HepG2 (cell line): ENCODE measurements around the gene MMP28.
A peak's percentile ranks its signal among the peaks of the same experiment; 100 is the strongest.

ENCODE experiments used
- BRCA1 ChIP-seq: sonication (generic); formaldehyde crosslinking; IDR thresholded peaks from 2 replicates; pipeline ENCODE4 v1.4.0; 2020; ENCODE audit warnings: missing genetic modification reagents
- CREB1 ChIP-seq, 2 experiments: fragments of 450-650 bp in 1 of 2; IDR thresholded peaks; 2 replicates each; pipeline ENCODE4 v1.6.1; 2016 to 2017; ENCODE audit warnings: control low read depth in 1 of 2, mild to moderate bottlenecking in 1 of 2, missing compliant biosample characterization in 1 of 2, missing genetic modification characterization in 1 of 2
- DPF2 ChIP-seq: sonication (generic); formaldehyde crosslinking; IDR thresholded peaks from 2 replicates; pipeline ENCODE4 v1.4.0; 2020; ENCODE audit warnings: mild to moderate bottlenecking, low read depth, missing genetic modification reagents, borderline replicate concordance
- ELF1 ChIP-seq: sonication (generic); formaldehyde crosslinking; IDR thresholded peaks from 2 replicates; pipeline ENCODE4 v1.4.0; 2020; ENCODE audit warnings: missing genetic modification reagents
- ELF4 ChIP-seq: sonication (generic); formaldehyde crosslinking; IDR thresholded peaks from 2 replicates; pipeline ENCODE4 v1.5.0; 2020; ENCODE audit warnings: missing genetic modification reagents, mild to moderate bottlenecking, moderate library complexity, borderline replicate concordance
- FOXM1 ChIP-seq: sonication (generic); formaldehyde crosslinking; IDR thresholded peaks from 2 replicates; pipeline ENCODE4 v1.5.0; 2020; ENCODE audit warnings: missing genetic modification reagents
- SKI ChIP-seq: fragments of 450-650 bp; IDR thresholded peaks from one replicate; pipeline ENCODE4 v1.6.1; 2018; ENCODE audit warnings: mild to moderate bottlenecking; ENCODE audit not compliant: partially characterized antibody
- SMAD3 ChIP-seq: sonication (generic); formaldehyde crosslinking; IDR thresholded peaks from 2 replicates; pipeline ENCODE4 v1.4.0; 2020; ENCODE audit warnings: missing genetic modification reagents
- ZNF557 ChIP-seq: sonication (generic); formaldehyde crosslinking; IDR thresholded peaks from 2 replicates; pipeline ENCODE4 v1.4.0; 2020; ENCODE audit warnings: missing genetic modification reagents
- ZNF75D ChIP-seq: sonication (generic); formaldehyde crosslinking; IDR thresholded peaks from 2 replicates; pipeline ENCODE4 v1.8.1; 2023; ENCODE audit warnings: missing genetic modification reagents, mild to moderate bottlenecking, borderline replicate concordance
- TF ChIP-seq, protein P1 (sequence below): IDR thresholded peaks from 2 replicates; pipeline ENCODE4 v1.6.1; 2012; ENCODE audit warnings: low read length, improper control_type of control experiment
- TF ChIP-seq, protein P2 (sequence below): sonication (generic); formaldehyde crosslinking; IDR thresholded peaks from 2 replicates; pipeline ENCODE4 v1.5.0; 2020; ENCODE audit warnings: mild to moderate bottlenecking, missing genetic modification reagents, borderline replicate concordance

DNA sequence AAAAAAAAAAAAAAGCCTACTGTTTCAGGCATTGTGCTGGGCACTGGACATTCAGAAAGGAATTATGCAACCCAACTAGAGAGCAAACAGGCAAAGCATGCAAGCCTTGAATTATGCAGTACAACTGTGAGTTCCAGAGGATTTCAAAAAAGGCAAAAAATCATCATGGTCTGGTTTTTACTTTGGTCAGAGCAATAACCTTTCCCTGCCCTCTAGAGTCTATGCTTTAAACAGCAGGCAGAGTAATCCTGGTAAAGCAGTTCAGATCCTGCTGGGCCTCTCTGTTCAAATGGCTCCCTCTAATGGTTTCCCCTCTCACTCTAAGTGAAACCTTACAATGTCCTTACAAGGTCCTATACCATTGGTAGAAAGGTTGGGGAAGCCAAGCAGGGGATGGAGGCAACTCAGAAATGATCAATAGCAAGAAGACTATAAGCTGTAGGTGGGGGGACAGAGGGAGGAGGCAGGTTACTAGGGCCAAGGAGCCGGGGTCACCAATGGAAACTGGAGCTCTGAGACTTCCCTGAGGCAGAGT, 9.3 kb upstream of the MMP28 start:
- TF ChIP-seq CREB1 (IDR thresholded peaks at IDR 0.05) (no peak), CREB1 (CRISPR knock-in tag; IDR thresholded peaks at IDR 0.05) (peak; percentile 50; the same call in 1 of the 2 replicates), ELF1 (CRISPR knock-in tag) (no peak), SKI (no peak), SMAD3 (CRISPR knock-in tag) (no peak), BRCA1 (no peak), FOXM1 (CRISPR knock-in tag) (no peak), ZNF75D (no peak), ZNF557 (no peak), DPF2 (CRISPR knock-in tag) (no peak), ELF4 (CRISPR knock-in tag) (no peak)
- TF ChIP-seq, protein P1, sequence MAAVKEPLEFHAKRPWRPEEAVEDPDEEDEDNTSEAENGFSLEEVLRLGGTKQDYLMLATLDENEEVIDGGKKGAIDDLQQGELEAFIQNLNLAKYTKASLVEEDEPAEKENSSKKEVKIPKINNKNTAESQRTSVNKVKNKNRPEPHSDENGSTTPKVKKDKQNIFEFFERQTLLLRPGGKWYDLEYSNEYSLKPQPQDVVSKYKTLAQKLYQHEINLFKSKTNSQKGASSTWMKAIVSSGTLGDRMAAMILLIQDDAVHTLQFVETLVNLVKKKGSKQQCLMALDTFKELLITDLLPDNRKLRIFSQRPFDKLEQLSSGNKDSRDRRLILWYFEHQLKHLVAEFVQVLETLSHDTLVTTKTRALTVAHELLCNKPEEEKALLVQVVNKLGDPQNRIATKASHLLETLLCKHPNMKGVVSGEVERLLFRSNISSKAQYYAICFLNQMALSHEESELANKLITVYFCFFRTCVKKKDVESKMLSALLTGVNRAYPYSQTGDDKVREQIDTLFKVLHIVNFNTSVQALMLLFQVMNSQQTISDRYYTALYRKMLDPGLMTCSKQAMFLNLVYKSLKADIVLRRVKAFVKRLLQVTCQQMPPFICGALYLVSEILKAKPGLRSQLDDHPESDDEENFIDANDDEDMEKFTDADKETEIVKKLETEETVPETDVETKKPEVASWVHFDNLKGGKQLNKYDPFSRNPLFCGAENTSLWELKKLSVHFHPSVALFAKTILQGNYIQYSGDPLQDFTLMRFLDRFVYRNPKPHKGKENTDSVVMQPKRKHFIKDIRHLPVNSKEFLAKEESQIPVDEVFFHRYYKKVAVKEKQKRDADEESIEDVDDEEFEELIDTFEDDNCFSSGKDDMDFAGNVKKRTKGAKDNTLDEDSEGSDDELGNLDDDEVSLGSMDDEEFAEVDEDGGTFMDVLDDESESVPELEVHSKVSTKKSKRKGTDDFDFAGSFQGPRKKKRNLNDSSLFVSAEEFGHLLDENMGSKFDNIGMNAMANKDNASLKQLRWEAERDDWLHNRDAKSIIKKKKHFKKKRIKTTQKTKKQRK, result no peak
- TF ChIP-seq, protein P2, sequence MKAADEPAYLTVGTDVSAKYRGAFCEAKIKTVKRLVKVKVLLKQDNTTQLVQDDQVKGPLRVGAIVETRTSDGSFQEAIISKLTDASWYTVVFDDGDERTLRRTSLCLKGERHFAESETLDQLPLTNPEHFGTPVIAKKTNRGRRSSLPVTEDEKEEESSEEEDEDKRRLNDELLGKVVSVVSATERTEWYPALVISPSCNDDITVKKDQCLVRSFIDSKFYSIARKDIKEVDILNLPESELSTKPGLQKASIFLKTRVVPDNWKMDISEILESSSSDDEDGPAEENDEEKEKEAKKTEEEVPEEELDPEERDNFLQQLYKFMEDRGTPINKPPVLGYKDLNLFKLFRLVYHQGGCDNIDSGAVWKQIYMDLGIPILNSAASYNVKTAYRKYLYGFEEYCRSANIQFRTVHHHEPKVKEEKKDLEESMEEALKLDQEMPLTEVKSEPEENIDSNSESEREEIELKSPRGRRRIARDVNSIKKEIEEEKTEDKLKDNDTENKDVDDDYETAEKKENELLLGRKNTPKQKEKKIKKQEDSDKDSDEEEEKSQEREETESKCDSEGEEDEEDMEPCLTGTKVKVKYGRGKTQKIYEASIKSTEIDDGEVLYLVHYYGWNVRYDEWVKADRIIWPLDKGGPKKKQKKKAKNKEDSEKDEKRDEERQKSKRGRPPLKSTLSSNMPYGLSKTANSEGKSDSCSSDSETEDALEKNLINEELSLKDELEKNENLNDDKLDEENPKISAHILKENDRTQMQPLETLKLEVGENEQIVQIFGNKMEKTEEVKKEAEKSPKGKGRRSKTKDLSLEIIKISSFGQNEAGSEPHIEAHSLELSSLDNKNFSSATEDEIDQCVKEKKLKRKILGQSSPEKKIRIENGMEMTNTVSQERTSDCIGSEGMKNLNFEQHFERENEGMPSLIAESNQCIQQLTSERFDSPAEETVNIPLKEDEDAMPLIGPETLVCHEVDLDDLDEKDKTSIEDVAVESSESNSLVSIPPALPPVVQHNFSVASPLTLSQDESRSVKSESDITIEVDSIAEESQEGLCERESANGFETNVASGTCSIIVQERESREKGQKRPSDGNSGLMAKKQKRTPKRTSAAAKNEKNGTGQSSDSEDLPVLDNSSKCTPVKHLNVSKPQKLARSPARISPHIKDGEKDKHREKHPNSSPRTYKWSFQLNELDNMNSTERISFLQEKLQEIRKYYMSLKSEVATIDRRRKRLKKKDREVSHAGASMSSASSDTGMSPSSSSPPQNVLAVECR (CRISPR knock-in tag), result no peak
